IPS DF 6.9 (cell line): ENCODE results near the gene MTFR2.
"Not testable (repeated sequence)": the region's sequence is repeated elsewhere in the genome, so short reads cannot be mapped to it uniquely, and the experiment has no call there.

Experiments used
- DNase-seq: peaks from one replicate; pipeline ENCODE4 v3.0.0-alpha.2; 2013; ENCODE audit warnings: low read depth, low spot score
- H3K27ac ChIP-seq: one replicate; pipeline ENCODE4 v1.5.1; 2013; ENCODE audit warnings: low read length, control low read depth
- H3K27me3 ChIP-seq: 2 replicates; pipeline ENCODE4 v1.6.1; 2013; ENCODE audit warnings: mild to moderate bottlenecking, low read length; ENCODE audit not compliant: control insufficient read depth, insufficient read depth
- H3K36me3 ChIP-seq: 2 replicates; pipeline ENCODE4 v1.6.1; 2013; ENCODE audit warnings: low read length; ENCODE audit not compliant: control insufficient read depth, insufficient read depth
- H3K4me1 ChIP-seq: 2 replicates; pipeline ENCODE4 v1.6.1; 2013; ENCODE audit warnings: low read length; ENCODE audit not compliant: control insufficient read depth, insufficient read depth
- H3K4me3 ChIP-seq: 2 replicates; pipeline ENCODE4 v1.5.1; 2013; ENCODE audit warnings: mild to moderate bottlenecking, low read length
- H3K9me3 ChIP-seq: 2 replicates; pipeline ENCODE4 v1.6.1; 2013; ENCODE audit warnings: low read length, inconsistent platforms; ENCODE audit not compliant: control insufficient read depth, insufficient read depth
- WGBS: extraction: QIAGEN DNeasy Blood & Tissue Kit; methylation state at CpG from one replicate; pipeline ENCODE4 v1.1.7; 2013; ENCODE audit warnings: mixed read lengths, missing lambda C conversion rate; ENCODE audit not compliant: insufficient read length, insufficient coverage; 5-methylcytosine and 5-hydroxymethylcytosine counted together

The MTFR2 gene

GRCh38 chr6:136236466-136237293 lies 13.4 kb downstream of the MTFR2 start:
- DNase-seq, result no peak
- H3K4me1 ChIP-seq, result no peaks in the 10 kb centered on the region
- no peaks in the 10 kb centered on the region for H3K27me3 ChIP-seq
- H3K27ac ChIP-seq, result no peak overlapping the region
- no peak overlapping the region for H3K4me3 ChIP-seq
- H3K9me3 ChIP-seq, result no peaks in the 10 kb centered on the region
- WGBS, result no CpG with 5 or more reads among the region's 9 CpGs
- no peaks in the 10 kb centered on the region for H3K36me3 ChIP-seq

GRCh38 chr6:136235233-136235564 lies 14.9 kb downstream of the MTFR2 start:
- Histone ChIP-seq H3K9me3 (no peaks in the 10 kb centered on the region), H3K27me3 (no peaks in the 10 kb centered on the region), H3K4me1 (no peaks in the 10 kb centered on the region), H3K36me3 (no peaks in the 10 kb centered on the region), H3K27ac (no peak overlapping the region), H3K4me3 (no peak overlapping the region)
- DNase-seq, result no peak
- WGBS, result no CpG with 5 or more reads among the region's 4 CpGs

GRCh38 chr6:136232701-136233100 lies 17.4 kb downstream of the MTFR2 start:
- no CpG with 5 or more reads among the region's 1 CpG for WGBS
- H3K36me3 ChIP-seq, result no peaks in the 10 kb centered on the region

GRCh38 chr6:136230219-136230853 lies 19.8 kb downstream of the MTFR2 start:
- Histone ChIP-seq H3K27ac (no peak overlapping the region), H3K27me3 (no peaks in the 10 kb centered on the region), H3K9me3 (no peaks in the 10 kb centered on the region), H3K36me3 (no peaks in the 10 kb centered on the region), H3K4me1 (no peaks in the 10 kb centered on the region), H3K4me3 (no peak overlapping the region)
- DNase-seq, result no peak
- no CpG with 5 or more reads among the region's 2 CpGs for WGBS

More at GRCh38 chr6:136232701-136233100, 17.4 kb downstream of the MTFR2 start:
- no peaks in the 10 kb centered on the region for H3K27me3 ChIP-seq
- H3K4me3 ChIP-seq, result no peak overlapping the region
- no peak for DNase-seq
- no peaks in the 10 kb centered on the region for H3K9me3 ChIP-seq
- no peaks in the 10 kb centered on the region for H3K4me1 ChIP-seq
- H3K27ac ChIP-seq, result no peak overlapping the region

- no peaks in the 10 kb centered on the region for H3K36me3 ChIP-seq
- H3K4me1 ChIP-seq, result no peaks in the 10 kb centered on the region
- H3K9me3 ChIP-seq, result no peaks in the 10 kb centered on the region
- no peak overlapping the region for H3K4me3 ChIP-seq
- no peak overlapping the region for H3K27ac ChIP-seq
- no peaks in the 10 kb centered on the region for H3K27me3 ChIP-seq
- WGBS, result no CpG with 5 or more reads among the region's 2 CpGs
- no peak for DNase-seq
Observed at GRCh38 chr6:136228814-136229213, 21.3 kb downstream of the MTFR2 start.

- no peaks in the 10 kb centered on the region for H3K27me3 ChIP-seq
- no peak for DNase-seq
- no peaks in the 10 kb centered on the region for H3K4me1 ChIP-seq
- no peaks in the 10 kb centered on the region for H3K36me3 ChIP-seq
- H3K9me3 ChIP-seq, result no peaks in the 10 kb centered on the region
- no peak overlapping the region for H3K27ac ChIP-seq
- no peak overlapping the region for H3K4me3 ChIP-seq
- no CpG with 5 or more reads among the region's 4 CpGs for WGBS
Observed at GRCh38 chr6:136226674-136227377, 23.3 kb downstream of the MTFR2 start.

GRCh38 chr6:136226027-136226673 lies 24.0 kb downstream of the MTFR2 start:
- Histone ChIP-seq H3K4me3 (no peak overlapping the region), H3K27me3 (no peaks in the 10 kb centered on the region), H3K9me3 (no peaks in the 10 kb centered on the region), H3K36me3 (no peaks in the 10 kb centered on the region), H3K27ac (no peak overlapping the region), H3K4me1 (no peaks in the 10 kb centered on the region)
- no CpG with 5 or more reads among the region's 12 CpGs for WGBS
- DNase-seq, result no peak

- no peaks in the 10 kb centered on the region for H3K36me3 ChIP-seq
- no peaks in the 10 kb centered on the region for H3K27me3 ChIP-seq
- no CpG with 5 or more reads among the region's 5 CpGs for WGBS
- H3K9me3 ChIP-seq, result no peaks in the 10 kb centered on the region
- H3K27ac ChIP-seq, result no peak overlapping the region
- H3K4me3 ChIP-seq, result no peak overlapping the region
- no peaks in the 10 kb centered on the region for H3K4me1 ChIP-seq
- no peak for DNase-seq
Observed at GRCh38 chr6:136225496-136225895, 24.6 kb downstream of the MTFR2 start.

GRCh38 chr6:136224974-136225373 lies 25.1 kb downstream of the MTFR2 start:
- not testable (repeated sequence) for H3K4me1 ChIP-seq, H3K27ac ChIP-seq, H3K27me3 ChIP-seq, DNase-seq, H3K9me3 ChIP-seq, H3K36me3 ChIP-seq, H3K4me3 ChIP-seq
- WGBS, result no CpG with 5 or more reads among the region's 4 CpGs
